ENCODE data around the gene MPRIP. TPM values are rescaled to one million over a fixed set of nuclear protein-coding genes. Genes with fewer than 3 reads are reported as not detected.

The MPRIP gene
- total and polyA plus RNA-seq, 12 donors, result 88.5 to 234 (median 175) TPM

DNA sequence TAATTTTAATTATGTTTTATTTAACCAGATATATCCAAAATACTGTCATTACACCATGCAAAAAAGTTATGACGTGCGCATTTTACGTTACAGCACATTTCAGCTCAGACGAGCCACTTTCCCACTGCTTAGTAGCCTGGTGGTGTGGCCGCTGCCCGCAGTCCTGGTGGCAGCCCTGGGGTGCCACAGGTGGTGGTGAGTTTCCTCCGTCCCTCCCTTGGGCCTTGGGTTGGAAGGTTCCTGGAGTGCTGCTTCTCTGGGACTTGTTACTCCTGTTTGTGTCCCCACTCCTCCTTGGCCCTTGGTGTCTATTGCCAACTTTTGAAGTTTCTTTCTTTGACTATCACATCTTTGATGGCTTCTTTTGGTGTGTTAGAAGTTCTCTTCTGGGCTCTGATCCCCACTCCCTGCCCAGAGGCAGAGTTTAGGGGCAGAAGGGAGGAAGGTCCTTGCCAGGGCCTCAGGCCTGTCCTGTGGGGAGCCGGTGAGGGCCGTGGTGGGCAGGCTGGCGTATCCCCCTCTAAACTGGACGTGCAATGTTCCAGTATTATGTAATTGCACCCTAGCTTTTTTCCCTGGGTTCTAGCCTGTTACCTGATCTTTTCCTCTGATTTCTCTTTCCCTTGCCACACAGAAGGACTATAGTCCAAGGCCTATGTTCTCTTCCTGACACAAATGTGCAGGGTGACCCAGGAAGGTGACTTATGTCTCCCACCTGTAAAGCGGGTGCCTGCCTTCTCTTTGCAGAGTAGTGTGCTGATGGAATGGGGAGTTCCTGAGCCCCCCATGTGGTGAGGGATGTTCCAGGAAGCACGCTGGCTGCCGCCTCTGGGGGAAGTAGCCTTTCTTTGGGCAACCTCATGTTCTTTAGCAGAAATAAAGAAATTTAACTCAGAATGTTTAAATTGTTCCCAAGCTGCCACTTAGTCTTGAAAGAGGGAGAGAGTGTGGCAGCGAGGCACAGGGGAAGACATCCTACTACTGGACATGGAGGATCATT is 8.4 kb downstream of the MPRIP start:
- Histone ChIP-seq H3K27ac (peak overlapping the region in 4 of 5 donors; percentile 61 to 89 (median 72)), H3K4me3 (no peak overlapping the region), H3K4me1 (replicated peaks in 1 of 2) (peaks cover 37 to 74% of the 10 kb centered on the region in 2 donors), H3K27me3 (no peaks in the 10 kb centered on the region), H3K36me3 (replicated peaks in 1 of 2) (no peaks in the 10 kb centered on the region), H3K9me3 (replicated peaks in 1 of 3) (no peaks in the 10 kb centered on the region)
- intact Hi-C loops (cut with DNase I), result loop anchor here (5.0 kb wide), 2 partner anchors 52 to 57 kb away; no protein-coding TSS in a partner anchor
- TF ChIP-seq, protein P1, sequence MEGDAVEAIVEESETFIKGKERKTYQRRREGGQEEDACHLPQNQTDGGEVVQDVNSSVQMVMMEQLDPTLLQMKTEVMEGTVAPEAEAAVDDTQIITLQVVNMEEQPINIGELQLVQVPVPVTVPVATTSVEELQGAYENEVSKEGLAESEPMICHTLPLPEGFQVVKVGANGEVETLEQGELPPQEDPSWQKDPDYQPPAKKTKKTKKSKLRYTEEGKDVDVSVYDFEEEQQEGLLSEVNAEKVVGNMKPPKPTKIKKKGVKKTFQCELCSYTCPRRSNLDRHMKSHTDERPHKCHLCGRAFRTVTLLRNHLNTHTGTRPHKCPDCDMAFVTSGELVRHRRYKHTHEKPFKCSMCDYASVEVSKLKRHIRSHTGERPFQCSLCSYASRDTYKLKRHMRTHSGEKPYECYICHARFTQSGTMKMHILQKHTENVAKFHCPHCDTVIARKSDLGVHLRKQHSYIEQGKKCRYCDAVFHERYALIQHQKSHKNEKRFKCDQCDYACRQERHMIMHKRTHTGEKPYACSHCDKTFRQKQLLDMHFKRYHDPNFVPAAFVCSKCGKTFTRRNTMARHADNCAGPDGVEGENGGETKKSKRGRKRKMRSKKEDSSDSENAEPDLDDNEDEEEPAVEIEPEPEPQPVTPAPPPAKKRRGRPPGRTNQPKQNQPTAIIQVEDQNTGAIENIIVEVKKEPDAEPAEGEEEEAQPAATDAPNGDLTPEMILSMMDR (IDR thresholded peaks at IDR 0.05), result no peak
- TF ChIP-seq POLR2A (IDR thresholded peaks at IDR 0.05), result no peak
- peak in 4 of 7 donors; percentile 6 to 45 (median 14) for DNase-seq
- 89 to 93% (median 92%) methylated on average over 15 of the region's 15 CpGs for WGBS, 4 donors

DNA sequence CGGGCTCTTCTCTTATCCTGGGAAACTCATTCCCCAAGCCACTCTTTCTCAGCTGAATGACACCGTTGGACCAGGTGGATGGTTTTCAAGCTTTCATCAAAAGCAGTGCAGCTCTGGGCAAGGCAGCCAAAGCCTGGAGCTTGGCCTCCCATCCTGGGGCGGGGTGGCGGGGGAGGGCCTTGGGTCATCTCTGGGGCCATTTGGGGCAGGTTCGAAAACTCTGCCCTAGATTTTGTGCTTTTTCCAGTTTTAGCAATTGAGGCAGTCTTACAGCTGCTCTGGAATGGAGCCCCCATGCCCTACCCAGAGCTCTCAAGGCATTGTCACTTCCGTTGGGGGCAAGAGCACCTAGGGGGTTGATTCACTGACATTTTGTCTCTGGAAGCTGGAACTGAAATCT is 9.1 kb downstream of the MPRIP start:
- DNase-seq, result peak in 3 of 7 donors; percentile 12 to 44 (median 17)
- Histone ChIP-seq H3K27ac (peak overlapping the region; percentile 52 to 89 (median 65)), H3K4me1 (replicated peaks in 1 of 2) (peaks cover 40 to 74% of the 10 kb centered on the region in 2 donors), H3K36me3 (replicated peaks in 1 of 2) (no peaks in the 10 kb centered on the region), H3K27me3 (no peaks in the 10 kb centered on the region), H3K9me3 (replicated peaks in 1 of 3) (no peaks in the 10 kb centered on the region), H3K4me3 (no peak overlapping the region)
- TF ChIP-seq, protein P1 (IDR thresholded peaks at IDR 0.05), result no peak
- TF ChIP-seq POLR2A (IDR thresholded peaks at IDR 0.05), result no peak
- WGBS, 4 donors, result 63 to 95% (median 73%) methylated on average over 4 to 6 of the region's 6 CpGs
- intact Hi-C loops (cut with DNase I), result loop anchor here (5.0 kb wide), 2 partner anchors 51 to 56 kb away; no protein-coding TSS in a partner anchor

DNA sequence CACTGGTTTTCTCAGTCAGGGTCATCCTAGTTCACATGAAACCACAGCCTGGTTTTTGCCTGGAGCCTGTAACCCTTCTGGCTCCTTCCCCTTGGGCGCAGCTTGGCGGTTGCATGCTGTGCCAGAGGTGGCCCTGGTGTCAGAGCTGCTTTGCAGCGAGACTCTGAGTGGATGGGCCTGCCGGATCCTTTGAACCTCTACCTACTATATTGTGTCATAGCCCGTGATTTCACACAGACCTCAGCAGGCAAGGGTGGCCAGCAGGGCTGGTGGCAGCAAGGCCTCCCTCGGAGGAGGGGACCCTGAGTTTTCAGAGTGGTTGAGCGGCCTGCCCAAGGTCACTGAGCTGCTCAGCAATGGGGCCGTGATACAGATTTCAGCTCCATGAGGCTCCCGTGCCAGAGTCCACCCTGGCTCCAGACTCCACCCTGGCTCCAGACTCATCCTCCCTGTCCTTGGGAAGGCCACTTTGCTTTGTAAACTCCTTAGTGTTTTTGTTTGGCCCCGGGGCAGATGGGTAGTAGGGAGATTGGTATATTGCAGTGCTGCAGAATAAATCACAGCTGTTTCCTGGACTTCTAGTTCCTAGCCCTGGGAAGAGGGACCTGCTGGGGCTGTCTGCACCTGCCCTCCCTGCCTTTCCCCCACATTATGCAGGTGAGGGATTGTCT is 9.7 kb downstream of the MPRIP start:
- intact Hi-C loops (cut with DNase I), result loop anchor here (5.0 kb wide), 2 partner anchors 50 to 55 kb away; no protein-coding TSS in a partner anchor
- no peak overlapping the region for H3K4me3 ChIP-seq
- H3K27me3 ChIP-seq, result no peaks in the 10 kb centered on the region
- H3K36me3 ChIP-seq (replicated peaks in 1 of 2), result no peaks in the 10 kb centered on the region
- no peaks in the 10 kb centered on the region for H3K9me3 ChIP-seq (replicated peaks in 1 of 3)
- 20 to 29% (median 25%) methylated on average over 1 to 10 of the region's 10 CpGs for whole genome bisulfite sequencing, 4 donors
- TF ChIP-seq, protein P1 (IDR thresholded peaks at IDR 0.05), result peak in 1 of 6 experiments; percentile 13
- TF ChIP-seq POLR2A (IDR thresholded peaks at IDR 0.05), result no peak
- peaks cover 40 to 68% of the 10 kb centered on the region in 2 donors for H3K4me1 ChIP-seq (replicated peaks in 1 of 2)
- DNase-seq, result peak; percentile 49 to 84 (median 78)
- H3K27ac ChIP-seq, result peak overlapping the region; percentile 52 to 89 (median 65)
